GM18517 (cell line): Measurements from ENCODE around the gene PPM1E.
"Not testable (repeated sequence)": the region's sequence is repeated elsewhere in the genome, so short reads cannot be mapped to it uniquely, and the experiment has no call there.

Source experiments
- ATAC-seq: cut with Tn5 transposase; IDR thresholded peaks from one replicate; pipeline ENCODE4 v1.9.1; 2021; ENCODE audit warnings: mild to moderate bottlenecking, moderate library complexity; ENCODE audit not compliant: unreplicated experiment

PPM1E gene

GRCh38 chr17:58755577-58756245 lies at the start of gene PPM1E:
PPM1E (plus strand) TSS chr17:58755854.
- no peak for ATAC-seq

GRCh38 chr17:58706351-58707140 lies 49.1 kb upstream of the PPM1E start:
- ATAC-seq, result no peak

DNA sequence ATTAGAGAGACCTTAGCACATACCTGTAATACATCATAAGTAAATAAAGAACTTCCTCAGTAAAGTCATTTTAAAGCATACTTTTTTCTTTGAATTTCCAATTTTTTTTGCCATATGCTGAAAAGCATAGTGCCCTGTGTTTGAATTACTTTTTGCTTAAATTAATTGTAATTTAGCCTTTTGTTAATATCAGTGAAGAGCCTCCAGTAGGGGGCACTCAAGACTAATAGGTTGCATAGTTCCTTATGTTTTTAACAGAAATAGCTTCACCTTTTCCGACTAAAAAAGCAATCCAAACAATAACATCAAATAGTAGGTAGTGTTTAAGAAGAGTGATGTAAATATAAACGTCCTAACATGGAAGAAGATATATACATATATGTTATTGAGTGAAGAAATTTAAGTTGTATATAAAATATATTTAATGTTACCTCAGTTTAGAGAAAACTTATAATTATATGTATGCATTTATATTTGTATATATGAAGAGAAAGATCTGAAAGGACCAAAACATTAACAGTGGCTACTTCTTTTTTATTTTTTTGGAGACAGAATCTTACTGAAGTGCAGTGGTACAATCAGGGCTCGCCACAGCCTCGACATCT lies 44.6 kb upstream of the PPM1E start:
- no peak for ATAC-seq

DNA sequence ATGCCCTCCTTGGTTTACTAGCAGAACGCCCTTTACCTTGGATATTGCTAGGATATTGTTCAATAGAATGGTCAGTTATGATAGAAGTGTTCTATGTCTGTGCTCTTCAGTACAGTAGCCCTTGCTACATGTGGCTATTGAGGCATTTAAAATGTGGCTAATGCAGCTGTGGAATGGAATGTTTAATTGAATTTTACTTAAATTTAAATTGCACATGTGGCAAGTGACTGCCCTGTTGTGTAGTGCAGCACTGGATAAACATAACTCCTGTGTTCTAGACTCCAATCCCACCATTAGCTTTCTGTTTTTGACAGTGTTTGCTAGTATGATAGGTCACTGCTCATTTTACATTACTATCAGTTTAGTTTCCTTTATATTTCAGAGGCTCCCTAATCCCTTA lies 33.4 kb upstream of the PPM1E start:
- ATAC-seq, result no peak

- no peak for ATAC-seq
Observed at GRCh38 chr17:58722696-58723095, 33.0 kb upstream of the PPM1E start.

DNA sequence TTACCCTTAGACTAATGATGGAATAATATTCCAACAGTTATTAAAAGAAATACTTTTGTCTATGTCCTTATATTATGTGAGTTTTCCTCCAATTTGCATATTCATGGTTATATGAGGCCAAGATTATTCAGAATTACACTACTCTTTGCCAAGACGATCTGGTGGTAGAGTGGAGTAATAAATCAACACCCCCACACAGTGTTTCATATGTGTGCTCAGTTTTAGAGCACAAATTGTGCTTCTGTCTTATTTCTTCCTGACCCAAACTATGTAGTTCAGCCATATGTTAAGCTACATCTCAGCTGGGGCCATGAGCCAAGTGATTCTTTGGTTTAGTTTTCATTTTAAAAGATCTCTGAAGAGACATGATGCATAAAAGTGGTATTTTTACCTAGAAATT lies 26.9 kb upstream of the PPM1E start:
- no peak for ATAC-seq

- no peak for ATAC-seq
Observed at GRCh38 chr17:58730937-58731336, 24.7 kb upstream of the PPM1E start.

DNA sequence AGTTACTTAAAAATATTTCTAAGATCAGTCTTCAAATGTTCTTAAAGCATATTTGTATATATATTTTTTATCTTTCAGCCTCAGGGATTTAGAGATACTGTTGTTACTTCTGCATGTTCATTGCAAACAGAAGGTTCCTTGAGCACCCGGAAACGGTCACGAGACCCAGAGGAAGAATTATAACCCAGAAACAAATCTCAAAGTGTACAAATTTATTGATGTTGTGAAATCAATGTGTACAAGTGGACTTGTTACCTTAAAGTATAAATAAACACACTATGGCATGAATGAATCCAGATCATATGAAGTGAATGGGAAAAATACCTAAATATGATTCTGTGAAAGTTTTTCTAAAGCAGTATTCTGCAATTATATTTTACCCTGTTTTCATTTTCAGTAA lies 21.6 kb upstream of the PPM1E start:
- no peak for ATAC-seq

DNA sequence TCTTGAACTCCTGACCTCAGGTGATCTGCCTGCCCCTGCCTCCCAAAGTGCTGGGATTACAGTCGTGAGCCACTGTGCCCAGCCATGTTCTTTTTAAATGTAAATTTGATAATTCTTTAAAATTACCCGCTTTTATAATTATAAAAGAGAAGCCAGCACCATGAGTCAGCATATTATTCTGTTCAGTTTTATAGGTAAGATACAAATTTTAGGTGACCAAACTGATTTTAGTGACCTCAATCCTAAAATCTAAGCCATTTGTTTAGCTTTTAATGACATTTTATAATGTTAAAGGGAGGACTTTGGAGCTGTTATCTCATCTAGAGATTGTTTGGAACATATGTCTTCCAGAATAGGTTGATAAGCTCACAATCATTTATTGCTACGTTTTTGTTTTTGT lies 20.8 kb upstream of the PPM1E start:
- ATAC-seq, result no peak

- no peak for ATAC-seq
Observed at GRCh38 chr17:58741121-58741625, 14.5 kb upstream of the PPM1E start.

- ATAC-seq, result no peak
Observed at GRCh38 chr17:58747674-58748073, 8.0 kb upstream of the PPM1E start.

GRCh38 chr17:58749627-58750026 lies 6.0 kb upstream of the PPM1E start:
- ATAC-seq, result not testable (repeated sequence)

- ATAC-seq, result no peak
Observed at GRCh38 chr17:58753026-58753425, 2.6 kb upstream of the PPM1E start.

DNA sequence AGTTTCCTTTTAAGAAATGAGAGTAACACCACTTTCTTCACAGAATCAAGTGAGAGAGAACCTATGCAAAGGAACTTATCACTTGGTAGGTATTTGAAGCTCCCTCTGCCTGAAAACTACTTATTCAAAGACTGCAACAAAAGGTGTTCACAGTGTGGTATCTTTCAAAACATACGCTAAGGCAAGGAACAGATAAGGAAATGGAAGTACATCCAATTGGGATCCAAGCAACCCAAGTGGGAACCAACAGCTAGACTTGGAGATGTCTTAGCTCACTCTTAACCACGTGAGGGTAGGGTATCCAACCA lies 431 bp upstream of the PPM1E start:
- ATAC-seq, result no peak

DNA sequence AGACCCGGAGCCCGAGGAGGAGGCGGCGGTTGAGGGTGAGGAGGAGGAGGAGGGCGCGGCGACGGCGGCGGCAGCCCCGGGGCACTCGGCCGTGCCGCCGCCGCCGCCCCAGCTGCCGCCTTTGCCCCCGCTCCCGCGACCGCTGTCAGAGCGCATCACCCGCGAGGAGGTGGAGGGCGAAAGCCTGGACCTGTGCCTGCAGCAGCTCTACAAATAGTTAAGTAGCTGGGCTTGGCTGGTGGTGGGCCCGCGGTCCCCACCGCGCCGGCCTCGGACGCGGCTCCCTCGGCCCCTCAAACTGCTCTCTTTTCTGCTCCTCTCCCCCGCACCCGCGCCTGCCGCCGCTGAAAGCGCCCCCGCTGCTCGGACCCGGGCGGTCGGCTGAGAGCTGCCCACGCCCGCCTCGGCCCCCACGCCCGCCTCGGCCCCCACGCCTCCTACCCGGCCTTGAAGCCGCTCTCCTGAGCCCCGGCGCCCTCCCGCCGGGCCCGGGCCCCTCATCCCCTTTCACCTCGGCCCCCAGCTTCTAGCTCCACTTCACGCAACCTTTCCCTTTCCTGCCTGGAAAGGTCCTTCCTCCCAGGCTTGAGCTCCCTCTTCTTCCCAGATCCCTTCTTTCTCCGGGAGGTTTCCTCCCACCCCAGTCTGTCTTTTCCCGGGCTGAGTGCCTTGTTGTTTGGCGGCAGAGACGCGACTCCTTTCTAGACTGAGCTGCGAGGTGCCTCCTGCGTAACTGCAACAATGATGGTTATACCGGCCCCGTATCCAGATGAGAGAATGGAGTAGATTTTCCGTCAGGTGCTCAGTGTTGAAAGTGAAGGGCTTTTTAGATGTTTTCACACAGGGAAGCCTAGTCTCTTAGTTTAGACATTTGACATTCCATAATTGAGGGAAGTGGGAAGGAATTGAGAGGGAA lies 850 bp downstream of the PPM1E start:
- ATAC-seq, result no peak

DNA sequence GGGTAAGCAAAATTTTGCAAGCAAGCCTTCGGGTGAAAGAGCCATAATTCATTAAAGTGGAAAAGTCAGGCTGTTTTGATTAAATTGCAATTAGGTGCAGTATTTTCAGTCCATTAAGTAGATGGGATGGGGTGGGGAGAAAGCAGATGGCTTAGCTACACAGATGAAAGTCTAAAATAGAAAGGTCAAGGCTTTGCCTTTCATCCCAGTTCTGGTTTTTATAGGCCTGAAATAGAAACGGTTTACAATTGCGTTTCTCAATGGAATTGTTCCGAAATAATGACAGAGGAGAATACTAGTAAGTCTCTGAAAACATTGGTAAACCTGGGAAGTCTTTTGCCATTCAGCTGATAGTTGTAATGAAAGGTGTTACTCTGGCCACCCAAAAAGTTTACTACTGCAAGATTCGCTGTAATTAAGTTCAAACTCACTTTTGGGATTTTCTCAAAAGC lies 1.5 kb downstream of the PPM1E start:
- no peak for ATAC-seq

DNA sequence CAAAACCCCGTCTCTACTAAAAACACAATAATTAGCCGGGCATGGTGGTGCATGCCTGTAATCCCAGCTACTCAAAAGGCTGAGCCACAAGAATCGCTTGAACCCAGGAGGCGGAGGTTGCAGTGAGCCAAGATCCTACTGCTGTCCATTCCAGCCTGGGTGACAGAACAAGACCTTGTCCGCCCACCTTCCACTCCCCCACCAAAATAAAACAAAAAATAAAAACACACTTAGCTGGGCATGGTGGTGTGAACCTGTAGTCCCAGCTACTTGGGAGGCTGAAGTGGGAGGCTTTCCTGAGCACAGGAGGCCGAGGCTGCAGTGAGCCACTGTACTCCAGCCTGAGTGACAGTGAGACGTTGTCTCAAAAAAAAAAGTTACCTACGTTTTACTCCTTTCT lies 3.2 kb downstream of the PPM1E start:
- no peak for ATAC-seq

DNA sequence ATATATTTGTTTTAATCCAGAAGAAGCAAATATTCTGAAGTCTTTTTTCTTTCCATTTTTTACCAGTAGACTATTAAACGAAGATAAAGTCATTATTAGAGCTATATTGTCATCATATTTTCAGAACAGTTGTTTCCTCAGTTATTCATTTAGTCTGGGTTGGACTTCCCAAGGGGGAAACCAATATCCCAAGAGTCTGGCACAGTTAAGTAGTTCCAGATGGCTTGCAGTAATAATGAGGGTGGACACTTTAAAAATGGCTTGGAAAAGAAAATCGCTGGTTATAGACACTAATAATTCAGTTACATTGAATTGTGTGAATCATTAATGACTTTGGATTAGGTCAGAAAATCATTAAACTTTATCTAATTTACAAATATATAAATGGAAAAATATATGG lies 3.9 kb downstream of the PPM1E start:
- ATAC-seq, result no peak

GRCh38 chr17:58760248-58760647 lies 4.6 kb downstream of the PPM1E start:
- ATAC-seq, result no peak

- ATAC-seq, result no peak
Observed at GRCh38 chr17:58763263-58763662, 7.6 kb downstream of the PPM1E start.

- no peak for ATAC-seq
Observed at GRCh38 chr17:58764373-58764772, 8.7 kb downstream of the PPM1E start.
